HCT116 (cell line): ENCODE data around the gene USP48. TPM values are rescaled to one million over a fixed set of nuclear protein-coding genes. Genes with fewer than 3 reads are reported as not detected.

Experiments used
- ATAC-seq: fragments of 200-7000 bp; cut with Tn5 transposase; 2 replicates; pipeline ENCODE4 v1.9.1; 2020; ENCODE audit warnings: mild to moderate bottlenecking, moderate library complexity
- BruUV-seq: library from RNA; stranded (reverse); fragments of 400-500 nt; replicated peaks from 2 replicates; lab custom pipeline; 2021; lab: Mats Ljungman, UMichigan
- CTCF ChIA-PET: fragments of 300-600 bp; sonication (Branson Sonifier 250); formaldehyde crosslinking; loops from one replicate; lab custom pipeline; 2021; ENCODE audit warnings: antibody characterized with exemption; lab: Charles Lee
- POLR2A ChIA-PET: fragments of 300-600, 350-600 bp; sonication (Branson Sonifier 250); formaldehyde crosslinking; loops from one replicate; lab custom pipeline; 2021; ENCODE audit warnings: antibody characterized with exemption; lab: Charles Lee
- RAD21 ChIA-PET, 2 experiments: fragments of 300-600 bp; sonication (Branson Sonifier 250); formaldehyde crosslinking; loops; one replicate each; lab custom pipeline; 2023; ENCODE audit warnings: low total read pairs in 2 of 2; ENCODE audit not compliant: uncharacterized antibody in 2 of 2, unreplicated experiment in 2 of 2, low non-redundant PET in 1 of 2; lab: Charles Lee
- DNase-seq: peaks from one replicate; pipeline ENCODE4 v3.0.0-alpha.2; 2010; ENCODE audit warnings: low read depth, low spot score
- H2AFZ ChIP-seq: fragments of 200-600 bp; shearing (Covaris generic), sonication (generic); 2 replicates; pipeline ENCODE4 v1.6.1; 2017; ENCODE audit warnings: low read depth, mixed run types, mixed read lengths, antibody characterized with exemption, low read length; ENCODE audit not compliant: poor library complexity, severe bottlenecking
- H3K27ac ChIP-seq: 2 replicates; pipeline ENCODE4 v1.5.1; 2012; ENCODE audit warnings: low read depth, low read length
- H3K27me3 ChIP-seq: fragments of 200-600 bp; sonication (generic); 2 replicates; pipeline ENCODE4 v1.6.1; 2016; ENCODE audit warnings: mixed run types, low read length, mixed read lengths; ENCODE audit not compliant: insufficient read depth
- H3K36me3 ChIP-seq, 2 experiments: fragments of 200-500 bp in 1 of 2; fragments of 200-600 bp in 1 of 2; sonication (Bioruptor generic) in 1 of 2; sonication (generic) in 1 of 2; 2 replicates each; pipeline versions ENCODE4 v1.5.1 to v1.6.1; 2014 to 2016; ENCODE audit warnings: low read length in 2 of 2, inconsistent platforms in 1 of 2, mixed read lengths in 1 of 2, mixed run types in 1 of 2; ENCODE audit not compliant: insufficient read depth in 2 of 2, control insufficient read depth in 1 of 2
- H3K4me1 ChIP-seq, 2 experiments: fragments of 200-600 bp in 1 of 2; sonication (generic) in 1 of 2; 2 replicates each; pipeline versions ENCODE4 v1.5.1 to v1.6.1; 2012 to 2017; ENCODE audit warnings: low read length in 2 of 2, inconsistent platforms in 1 of 2, mild to moderate bottlenecking in 1 of 2, mixed read lengths in 1 of 2, mixed run types in 1 of 2, moderate library complexity in 1 of 2; ENCODE audit not compliant: insufficient read depth in 2 of 2, control insufficient read depth in 1 of 2
- H3K4me2 ChIP-seq: fragments of 200-600 bp; sonication (generic); 2 replicates; pipeline ENCODE4 v1.6.1; 2017; ENCODE audit warnings: mixed run types, low read length, mixed read lengths
- H3K4me3 ChIP-seq, 2 experiments: fragments of 200-600 bp in 1 of 2; sonication (generic) in 1 of 2; replicated peaks in 1 of 2; 2 replicates each; pipeline ENCODE4 v1.5.1; 2011 to 2016; ENCODE audit warnings: low read length in 2 of 2, control low read depth in 1 of 2, low read depth in 1 of 2, mild to moderate bottlenecking in 1 of 2, mixed read lengths in 1 of 2, mixed run types in 1 of 2
- H3K79me2 ChIP-seq: fragments of 200-600 bp; sonication (generic); 2 replicates; pipeline ENCODE4 v1.6.1; 2017; ENCODE audit warnings: mild to moderate bottlenecking, mixed run types, low read length, moderate library complexity, mixed read lengths; ENCODE audit not compliant: insufficient read depth
- H3K9ac ChIP-seq: fragments of 200-600 bp; sonication (generic); 2 replicates; pipeline ENCODE4 v1.6.1; 2016; ENCODE audit warnings: low read length, mixed read lengths
- H3K9me2 ChIP-seq: fragments of 200-600 bp; sonication (generic), shearing (Covaris generic); 2 replicates; pipeline ENCODE4 v1.6.1; 2017; ENCODE audit warnings: mixed run types, mild to moderate bottlenecking, moderate library complexity; ENCODE audit not compliant: insufficient read depth
- H3K9me3 ChIP-seq, 2 experiments: fragments of 200-500 bp in 1 of 2; fragments of 200-600 bp in 1 of 2; sonication (Bioruptor generic) in 1 of 2; sonication (generic) in 1 of 2; 2 replicates each; pipeline ENCODE4 v1.6.1; 2014 to 2017; ENCODE audit warnings: low read length in 2 of 2, mixed read lengths in 2 of 2, inconsistent platforms in 1 of 2, low read depth in 1 of 2, mild to moderate bottlenecking in 1 of 2, mixed run types in 1 of 2, moderate library complexity in 1 of 2; ENCODE audit not compliant: control insufficient read depth in 1 of 2, insufficient read depth in 1 of 2
- H4K20me1 ChIP-seq: fragments of 200-600 bp; sonication (generic), shearing (Covaris generic); 2 replicates; pipeline ENCODE4 v1.6.1; 2017; ENCODE audit warnings: mixed run types, mild to moderate bottlenecking, moderate library complexity; ENCODE audit not compliant: insufficient read depth
- ATF3 ChIP-seq: IDR thresholded peaks from 2 replicates; pipeline ENCODE4 v1.6.1; 2012
- CBX3 ChIP-seq: IDR thresholded peaks from 2 replicates; pipeline ENCODE4 v1.6.1; 2012; ENCODE audit warnings: low read depth
- ELF1 ChIP-seq: IDR thresholded peaks from 2 replicates; pipeline ENCODE4 v1.6.1; 2012; ENCODE audit warnings: low read depth, borderline replicate concordance
- EZH2 ChIP-seq: fragments of 200-600 bp; sonication (generic); IDR thresholded peaks from 2 replicates; pipeline ENCODE4 v1.6.1; 2017; ENCODE audit warnings: antibody characterized with exemption, mixed run types
- EZH2phosphoT487 ChIP-seq: fragments of 200-600 bp; IDR thresholded peaks from 2 replicates; pipeline ENCODE4 v1.6.1; 2018; ENCODE audit warnings: antibody characterized with exemption, borderline replicate concordance
- FOSL1 ChIP-seq: IDR thresholded peaks from 2 replicates; pipeline ENCODE4 v1.6.1; 2012; ENCODE audit warnings: low read depth
- JUND ChIP-seq: IDR thresholded peaks from 2 replicates; pipeline ENCODE4 v1.6.1; 2012
- POLR2AphosphoS5 ChIP-seq: IDR thresholded peaks from 2 replicates; pipeline ENCODE4 v1.6.1; 2011; ENCODE audit warnings: mild to moderate bottlenecking, low read depth, low read length, moderate library complexity
- REST ChIP-seq: IDR thresholded peaks from 2 replicates; pipeline ENCODE4 v1.6.1; 2012; ENCODE audit warnings: low read depth
- SIN3A ChIP-seq: IDR thresholded peaks from 2 replicates; pipeline ENCODE4 v1.6.1; 2012; ENCODE audit warnings: low read depth
- SRF ChIP-seq: IDR thresholded peaks from 2 replicates; pipeline ENCODE4 v1.6.1; 2012; ENCODE audit warnings: low read depth
- YY1 ChIP-seq: IDR thresholded peaks from 2 replicates; pipeline ENCODE4 v1.6.1; 2011; ENCODE audit warnings: low read length, low read depth, moderate library complexity, mild to moderate bottlenecking; ENCODE audit not compliant: insufficient replicate concordance; ENCODE audit errors: extremely low read depth
- ZBTB33 ChIP-seq: IDR thresholded peaks from 2 replicates; pipeline ENCODE4 v1.6.1; 2011; ENCODE audit warnings: mild to moderate bottlenecking, low read length, moderate library complexity; ENCODE audit not compliant: insufficient replicate concordance; ENCODE audit errors: extremely low read depth
- ZFX ChIP-seq: fragments of 450-650 bp; IDR thresholded peaks from 2 replicates; pipeline ENCODE4 v1.6.1; 2017
- intact Hi-C: fragments of 100-400 bp; cut with micrococcal nuclease; formaldehyde crosslinking; loops from 2 replicates; pipeline ENCODE4 v1.10.0; 2022
- total RNA-seq: library from RNA; stranded (reverse); gene quantifications from one replicate; pipeline ENCODE4 v1.2.1, GENCODE V29; 2021; ENCODE audit not compliant: unreplicated experiment

USP48 gene
- total RNA-seq, 1 experiment from 2014 or later: 54.8 TPM

- Histone ChIP-seq H4K20me1 (peaks cover 3% of the 10 kb centered on the region; the same call in 1 of the 2 replicates), H3K79me2 (peaks cover 94% of the 10 kb centered on the region), H3K4me2 (no peak overlapping the region), H3K27me3 (no peaks in the 10 kb centered on the region), H2AFZ (no peak overlapping the region), H3K9me2 (no peaks in the 10 kb centered on the region), H3K9ac (no peak overlapping the region), H3K4me1 (peaks cover 22 to 24% of the 10 kb centered on the region in 2 experiments), H3K9me3 (no peaks in the 10 kb centered on the region), H3K27ac (no peak overlapping the region), H3K4me3 (no peak overlapping the region), H3K36me3 (no peaks in the 10 kb centered on the region)
- POLR2A ChIA-PET: no interaction called here
- RAD21 ChIA-PET: no interaction called here
- BruUV-seq: no TSS peak
- DNase-seq: no peak
- no peak for TF ChIP-seq SIN3A
- TF ChIP-seq FOSL1: no peak
- no peak for TF ChIP-seq YY1
- TF ChIP-seq ATF3: no peak
- no peak for TF ChIP-seq EZH2
- ATAC-seq: no peak
- CTCF ChIA-PET: no interaction called here
- intact Hi-C loops: no loop called here
Measured at GRCh38 chr1:21762022-21762404, 20.9 kb downstream of the USP48 start.

GRCh38 chr1:21761052-21761451 is 21.9 kb downstream of the USP48 start:
- ATAC-seq (no peak), DNase-seq (no peak)
- H3K27ac ChIP-seq: no peak overlapping the region
- intact Hi-C loops: no loop called here
- no peaks in the 10 kb centered on the region for H3K27me3 ChIP-seq
- H3K79me2 ChIP-seq: peaks cover 91% of the 10 kb centered on the region
- H3K4me2 ChIP-seq: no peak overlapping the region
- H3K4me1 ChIP-seq: peaks cover 17 to 21% of the 10 kb centered on the region in 2 experiments
- H3K9ac ChIP-seq: no peak overlapping the region
- H3K9me2 ChIP-seq: no peaks in the 10 kb centered on the region
- RAD21 ChIA-PET: no interaction called here
- H3K4me3 ChIP-seq: no peak overlapping the region
- no peaks in the 10 kb centered on the region for H3K36me3 ChIP-seq
- POLR2A ChIA-PET: no interaction called here
- H3K9me3 ChIP-seq: no peaks in the 10 kb centered on the region
- no TSS peak for BruUV-seq
- CTCF ChIA-PET: no interaction called here
- H2AFZ ChIP-seq: no peak overlapping the region
- peaks cover 3% of the 10 kb centered on the region; the same call in 1 of the 2 replicates for H4K20me1 ChIP-seq
- no peak for TF ChIP-seq EZH2phosphoT487
- no peak for TF ChIP-seq JUND
- TF ChIP-seq ZFX: no peak
- no peak for TF ChIP-seq POLR2AphosphoS5
- TF ChIP-seq ZBTB33: no peak
- no peak for TF ChIP-seq SRF
- TF ChIP-seq REST: no peak
- TF ChIP-seq CBX3: no peak
- no peak for TF ChIP-seq ELF1
